Mucosa of descending colon (tissue), 3 donors: Measurements from ENCODE around the gene ANKRD17. TPM values are rescaled to one million over a fixed set of nuclear protein-coding genes. Genes with fewer than 3 reads are reported as not detected.

Source experiments
- ATAC-seq: fragments of 200-7000 bp; cut with Tn5 transposase; one replicate; pipeline ENCODE4 v1.9.1; 2020; ENCODE audit warnings: mild to moderate bottlenecking, moderate library complexity
- DNase-seq, 3 donors: peaks; one replicate each; pipeline ENCODE4 v3.0.0-alpha.2; 2020
- H3K36me3 ChIP-seq: fragments of 200-600 bp; one replicate; pipeline ENCODE4 v1.8.0; 2021; ENCODE audit warnings: low read depth, mild to moderate bottlenecking
- H3K4me1 ChIP-seq: fragments of 200-600 bp; one replicate; pipeline ENCODE4 v1.8.0; 2021; ENCODE audit warnings: low read depth, mild to moderate bottlenecking
- H3K4me3 ChIP-seq: fragments of 200-600 bp; one replicate; pipeline ENCODE4 v1.8.0; 2021; ENCODE audit warnings: mild to moderate bottlenecking
- H3K9me3 ChIP-seq: fragments of 200-600 bp; one replicate; pipeline ENCODE4 v1.8.0; 2021; ENCODE audit warnings: mild to moderate bottlenecking
- intact Hi-C, 2 donors: fragments of 100-400 bp; cut with DNase I in 1 of 2; cut with micrococcal nuclease in 1 of 2; formaldehyde crosslinking; loops; one replicate each; pipeline versions ENCODE4 v1.11.0 to v1.11.1; 2022; cut with DNase I, micrococcal nuclease
- total RNA-seq, 3 donors: library from RNA; stranded (reverse); fragmentation: NEBNext Ultra II Directional in 2 of 3; extraction: Animal tissue kit (Norgen Biotek cat#: 25700) in 2 of 3; gene quantifications; one replicate each; pipeline versions ENCODE4 v1.2.1 to v1.2.4, GENCODE V29; 2021 to 2023
- TF ChIP-seq, protein P1 (sequence below): fragments of 200-600 bp; IDR thresholded peaks from one replicate; pipeline ENCODE4 v1.8.0; 2022; ENCODE audit warnings: antibody characterized with exemption, mild to moderate bottlenecking
- donor health status: DM: no; HTN: no; CAD: no; lungs with moderate emphysema.
- donor health status: DM: no; HTN: no; CAD: no.
- donor health status: DM: no; HTN: yes; CAD: no.

Gene ANKRD17
- total RNA-seq, 3 donors from 2014 or later, result 62.4 to 75.3 (median 70.4) TPM

DNA sequence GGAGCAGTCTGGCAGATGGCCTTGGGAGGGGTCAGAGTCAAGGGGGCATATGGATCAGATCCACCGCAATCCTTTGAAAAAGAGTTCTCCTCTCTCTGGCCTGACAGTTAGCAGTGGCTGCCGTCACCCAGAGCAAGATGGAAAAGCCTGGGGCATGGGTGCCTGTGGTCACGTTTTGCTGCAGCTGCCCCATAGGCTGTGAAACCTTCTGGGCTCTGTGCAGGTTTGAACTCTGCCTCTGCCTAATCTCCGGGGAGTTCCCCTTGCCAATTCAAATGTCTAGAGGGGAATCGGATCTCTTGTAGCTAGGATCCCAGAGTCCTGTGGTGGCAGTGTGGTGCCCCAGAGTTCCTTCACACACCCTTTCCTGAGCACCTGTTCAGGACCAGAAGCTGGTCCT, 23.4 kb upstream of the ANKRD17 start:
- no peaks in the 10 kb centered on the region for H3K4me1 ChIP-seq
- ATAC-seq, result no peak

GRCh38 chr4:73281396-73281795, 22.8 kb upstream of the ANKRD17 start:
- intact Hi-C loops, result no loop called here
- no peak for ATAC-seq
- peaks cover 11% of the 10 kb centered on the region for H3K9me3 ChIP-seq
- no peak overlapping the region for H3K4me3 ChIP-seq
- DNase-seq, result no peak
- H3K4me1 ChIP-seq, result no peaks in the 10 kb centered on the region
- no peaks in the 10 kb centered on the region for H3K36me3 ChIP-seq
- TF ChIP-seq, protein P1, sequence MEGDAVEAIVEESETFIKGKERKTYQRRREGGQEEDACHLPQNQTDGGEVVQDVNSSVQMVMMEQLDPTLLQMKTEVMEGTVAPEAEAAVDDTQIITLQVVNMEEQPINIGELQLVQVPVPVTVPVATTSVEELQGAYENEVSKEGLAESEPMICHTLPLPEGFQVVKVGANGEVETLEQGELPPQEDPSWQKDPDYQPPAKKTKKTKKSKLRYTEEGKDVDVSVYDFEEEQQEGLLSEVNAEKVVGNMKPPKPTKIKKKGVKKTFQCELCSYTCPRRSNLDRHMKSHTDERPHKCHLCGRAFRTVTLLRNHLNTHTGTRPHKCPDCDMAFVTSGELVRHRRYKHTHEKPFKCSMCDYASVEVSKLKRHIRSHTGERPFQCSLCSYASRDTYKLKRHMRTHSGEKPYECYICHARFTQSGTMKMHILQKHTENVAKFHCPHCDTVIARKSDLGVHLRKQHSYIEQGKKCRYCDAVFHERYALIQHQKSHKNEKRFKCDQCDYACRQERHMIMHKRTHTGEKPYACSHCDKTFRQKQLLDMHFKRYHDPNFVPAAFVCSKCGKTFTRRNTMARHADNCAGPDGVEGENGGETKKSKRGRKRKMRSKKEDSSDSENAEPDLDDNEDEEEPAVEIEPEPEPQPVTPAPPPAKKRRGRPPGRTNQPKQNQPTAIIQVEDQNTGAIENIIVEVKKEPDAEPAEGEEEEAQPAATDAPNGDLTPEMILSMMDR, result no peak

More for the DNA sequence above, 23.4 kb upstream of the ANKRD17 start:
- Histone ChIP-seq H3K36me3 (no peaks in the 10 kb centered on the region), H3K9me3 (peaks cover 11% of the 10 kb centered on the region), H3K4me3 (no peak overlapping the region)
- no peak for DNase-seq
- TF ChIP-seq, protein P1, result no peak
- intact Hi-C loops, result no loop called here

DNA sequence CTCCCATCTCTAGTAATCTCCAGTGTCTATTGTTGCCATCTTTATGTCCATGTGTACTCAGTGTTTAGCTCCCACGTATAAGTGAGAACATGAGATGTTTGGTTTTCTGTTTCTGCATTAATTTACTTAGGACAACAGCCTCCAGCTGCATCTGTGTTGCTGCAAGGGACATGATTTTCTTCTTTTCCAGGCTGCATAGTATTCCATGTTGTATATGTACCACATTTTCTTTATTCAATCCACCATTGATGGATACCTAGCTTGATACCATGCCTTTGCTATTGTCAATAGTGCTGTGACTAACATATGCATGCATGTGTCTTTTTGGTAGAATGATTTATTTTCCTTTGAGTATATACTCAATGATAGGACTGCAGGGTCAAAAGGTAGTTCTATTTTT, 18.6 kb upstream of the ANKRD17 start:
- Histone ChIP-seq H3K4me1 (no peaks in the 10 kb centered on the region), H3K4me3 (no peak overlapping the region), H3K9me3 (peaks cover 11% of the 10 kb centered on the region), H3K36me3 (no peaks in the 10 kb centered on the region)
- TF ChIP-seq, protein P1, result no peak
- DNase-seq, result no peak
- intact Hi-C loops, result no loop called here
- no peak for ATAC-seq

DNA sequence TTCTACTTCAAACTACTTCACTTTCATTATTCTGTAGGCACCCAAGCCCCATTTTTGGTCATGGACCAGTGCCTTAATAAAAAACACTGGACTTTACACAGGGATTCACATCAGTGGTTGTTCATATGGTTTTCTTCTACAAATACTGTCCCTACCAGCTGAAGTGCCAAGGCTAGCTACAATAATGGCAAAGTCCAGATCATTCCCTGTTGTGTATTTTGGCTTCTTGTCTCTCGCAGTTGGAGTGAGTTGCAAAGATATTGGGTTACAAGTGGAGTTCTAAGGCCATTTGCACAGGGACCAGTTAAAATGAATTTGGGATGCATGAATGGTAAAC, 16.7 kb upstream of the ANKRD17 start:
- DNase-seq (no peak), ATAC-seq (peak; percentile 42)
- intact Hi-C loops, result no loop called here
- TF ChIP-seq, protein P1, result no peak
- H3K36me3 ChIP-seq, result no peaks in the 10 kb centered on the region
- no peaks in the 10 kb centered on the region for H3K4me1 ChIP-seq
- H3K9me3 ChIP-seq, result peaks cover 11% of the 10 kb centered on the region
- H3K4me3 ChIP-seq, result no peak overlapping the region

DNA sequence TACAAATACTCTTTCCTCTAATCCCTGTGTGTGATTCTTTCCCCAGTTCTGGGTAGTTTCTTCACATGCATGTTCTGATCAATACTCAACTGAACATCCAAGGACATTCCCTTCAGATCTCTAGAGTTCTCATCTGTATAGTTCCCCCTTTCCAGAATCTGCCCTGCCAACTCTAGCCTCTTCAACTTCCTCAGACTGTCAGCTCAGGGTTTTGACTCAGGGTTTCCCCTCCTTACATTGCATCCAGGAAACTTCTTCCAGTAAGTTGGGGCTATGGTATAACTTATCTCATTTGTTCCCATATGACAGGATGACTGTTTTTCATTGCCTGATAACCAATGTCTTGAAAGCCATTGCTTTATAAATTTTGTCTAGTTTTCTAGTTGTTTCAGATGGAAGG, 14.2 kb upstream of the ANKRD17 start:
- ATAC-seq, result no peak
- Histone ChIP-seq H3K4me3 (no peak overlapping the region), H3K36me3 (no peaks in the 10 kb centered on the region), H3K4me1 (no peaks in the 10 kb centered on the region), H3K9me3 (peaks cover 6% of the 10 kb centered on the region)
- intact Hi-C loops, result no loop called here
- no peak for DNase-seq
- TF ChIP-seq, protein P1, result no peak

DNA sequence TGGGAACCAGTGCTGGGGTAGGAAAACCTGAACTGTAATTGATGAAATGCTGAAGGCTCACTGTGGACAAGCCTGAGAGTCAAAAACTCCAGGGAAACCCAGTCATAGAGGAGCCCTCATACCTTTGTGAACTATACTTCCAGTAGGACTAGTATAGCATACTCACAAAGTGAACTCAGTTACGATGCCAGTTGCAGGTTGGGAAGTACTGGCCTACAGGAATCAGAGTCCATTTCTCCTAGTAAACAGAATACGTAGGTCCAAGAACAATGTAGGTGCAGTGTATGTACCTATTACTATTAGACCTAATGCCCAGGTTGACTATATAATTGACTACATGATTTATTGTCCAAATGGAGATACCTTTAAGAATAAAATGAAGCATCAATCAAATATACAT, 8.5 kb upstream of the ANKRD17 start:
- H3K4me3 ChIP-seq, result no peak overlapping the region
- no peaks in the 10 kb centered on the region for H3K4me1 ChIP-seq
- intact Hi-C loops, result no loop called here
- ATAC-seq, result no peak
- H3K36me3 ChIP-seq, result no peaks in the 10 kb centered on the region
- no peak for DNase-seq
- H3K9me3 ChIP-seq, result no peaks in the 10 kb centered on the region
- TF ChIP-seq, protein P1, result no peak
